ENCODE results near the gene MRAP.

The MRAP gene

DNA sequence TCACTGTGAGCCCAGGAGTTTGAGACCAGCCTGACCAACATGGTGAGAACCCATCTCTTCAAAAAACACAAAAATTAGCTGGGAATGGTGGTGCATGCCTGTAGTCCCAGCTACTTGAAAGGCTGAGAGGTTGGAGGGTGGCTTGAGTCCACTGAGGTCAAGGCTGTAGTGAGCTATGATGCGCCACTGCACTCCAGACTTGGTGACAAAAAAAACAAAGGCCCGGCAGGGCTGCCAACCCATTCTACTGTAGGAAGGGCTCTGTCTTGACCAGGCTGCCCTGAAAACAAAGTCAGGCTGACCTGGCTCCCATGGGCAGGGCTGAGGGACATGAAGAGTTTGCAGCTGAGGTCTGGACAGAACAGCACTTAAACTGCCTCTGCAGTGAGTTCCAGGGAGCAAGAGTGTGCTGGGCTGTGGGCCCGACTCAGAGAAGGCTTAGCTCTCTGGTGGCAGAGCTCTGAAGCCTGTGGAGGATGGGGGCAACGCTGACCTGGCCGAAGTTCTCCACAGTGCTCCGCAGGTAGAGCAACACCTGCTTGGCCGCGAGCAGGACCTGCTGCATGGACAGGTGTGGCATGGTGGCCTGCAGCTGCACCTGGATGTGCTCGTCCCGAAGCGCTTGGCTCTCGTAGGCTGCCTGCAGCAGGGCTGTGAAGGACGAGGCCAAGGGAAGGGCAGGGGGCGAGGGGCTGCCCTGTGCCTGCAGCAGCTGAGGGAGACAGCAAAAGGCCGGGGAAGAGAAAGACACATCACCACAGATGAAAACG lies 51.7 kb downstream of the MRAP start:
- no peak for DNase-seq

DNA sequence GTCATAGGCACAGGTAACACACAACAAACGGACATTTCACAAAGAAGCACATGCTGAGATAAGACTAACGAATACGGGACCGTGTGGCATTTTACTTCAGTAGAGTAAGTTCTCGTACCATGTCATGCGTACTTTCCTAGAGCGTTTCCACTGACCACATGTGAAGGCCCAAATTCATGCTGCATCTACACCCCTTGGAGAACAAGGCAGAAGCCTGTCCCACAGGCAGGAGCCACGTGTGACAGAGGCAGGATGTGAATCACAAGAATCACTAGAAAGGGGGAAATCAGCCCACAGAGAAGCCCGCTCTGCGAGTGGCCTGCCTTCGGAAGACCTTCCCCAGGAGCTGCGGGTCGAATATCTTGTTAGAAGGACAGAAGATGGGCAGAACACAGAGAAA lies 52.3 kb downstream of the MRAP start:
- no peak for DNase-seq

DNA sequence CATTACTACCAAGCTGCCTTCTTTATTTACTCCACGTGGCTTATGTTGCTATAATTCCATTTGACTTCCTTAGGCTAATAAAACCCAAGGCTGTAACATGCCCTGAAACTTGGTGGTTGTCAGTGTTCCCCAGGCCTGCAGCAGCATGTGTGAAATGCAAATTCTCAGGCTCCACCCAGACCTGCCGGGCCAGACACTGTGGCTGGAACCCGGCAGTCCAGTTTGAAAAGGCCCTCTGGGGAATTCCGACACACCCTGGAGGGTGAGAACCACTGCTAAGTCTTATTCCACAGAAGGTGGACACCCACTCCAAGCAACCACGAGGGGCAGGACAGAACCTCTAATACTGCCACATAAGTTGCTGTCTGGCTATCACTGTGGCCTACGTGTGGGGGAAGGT lies 52.8 kb downstream of the MRAP start:
- DNase-seq, result no peak

DNA sequence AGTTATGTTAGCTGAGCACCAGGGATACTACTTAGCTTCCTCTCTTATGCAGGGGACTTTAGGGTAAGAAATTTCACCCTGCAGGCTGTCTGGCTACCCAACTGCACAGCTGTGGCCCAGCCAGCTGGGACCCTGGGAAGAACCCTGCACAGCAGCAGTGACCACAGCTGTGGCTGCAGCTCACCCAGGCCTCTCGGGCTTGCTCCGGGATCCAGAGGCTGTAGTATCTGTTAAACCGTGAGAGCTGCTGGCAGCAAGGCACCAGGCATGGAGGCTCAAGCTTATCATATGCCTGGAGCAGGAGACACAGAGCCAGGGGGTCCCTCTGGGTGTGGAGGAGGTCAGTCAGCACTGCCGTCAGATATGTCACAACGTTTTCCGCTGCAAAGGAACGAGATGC lies 53.9 kb downstream of the MRAP start:
- no peak for DNase-seq

DNA sequence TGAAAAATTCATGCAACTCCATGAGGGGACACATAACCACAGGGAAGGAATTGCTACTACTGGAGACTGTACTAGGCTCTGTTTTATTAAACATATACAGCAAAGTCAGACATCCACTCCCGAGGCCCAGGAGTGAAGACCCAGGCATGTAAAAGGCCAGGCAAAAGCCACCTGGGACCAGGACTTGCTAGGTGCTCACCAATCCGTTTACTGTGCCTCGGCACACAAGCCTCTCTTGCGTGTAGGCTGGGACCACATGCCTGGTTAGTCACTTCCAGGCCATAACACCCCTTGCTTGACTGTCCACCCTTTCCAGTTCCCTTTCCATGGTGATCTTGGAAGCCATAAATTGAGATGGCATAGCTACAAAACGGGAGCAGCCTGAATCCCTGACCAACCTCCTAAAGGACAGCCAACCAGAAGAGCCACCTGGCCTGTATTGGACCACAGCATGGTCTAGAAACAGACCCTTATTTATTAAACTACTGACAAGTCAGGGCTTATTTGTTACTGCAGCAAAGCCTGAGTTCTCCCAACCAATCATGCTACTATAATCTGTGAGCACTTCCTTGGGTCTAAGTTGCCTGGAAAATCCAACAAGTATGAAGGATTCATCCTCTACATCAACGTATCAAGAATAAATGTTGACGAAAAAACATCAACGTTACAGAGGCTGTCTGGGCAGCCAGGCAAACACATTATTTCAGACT lies 54.5 kb downstream of the MRAP start:
- DNase-seq, result no peak

DNA sequence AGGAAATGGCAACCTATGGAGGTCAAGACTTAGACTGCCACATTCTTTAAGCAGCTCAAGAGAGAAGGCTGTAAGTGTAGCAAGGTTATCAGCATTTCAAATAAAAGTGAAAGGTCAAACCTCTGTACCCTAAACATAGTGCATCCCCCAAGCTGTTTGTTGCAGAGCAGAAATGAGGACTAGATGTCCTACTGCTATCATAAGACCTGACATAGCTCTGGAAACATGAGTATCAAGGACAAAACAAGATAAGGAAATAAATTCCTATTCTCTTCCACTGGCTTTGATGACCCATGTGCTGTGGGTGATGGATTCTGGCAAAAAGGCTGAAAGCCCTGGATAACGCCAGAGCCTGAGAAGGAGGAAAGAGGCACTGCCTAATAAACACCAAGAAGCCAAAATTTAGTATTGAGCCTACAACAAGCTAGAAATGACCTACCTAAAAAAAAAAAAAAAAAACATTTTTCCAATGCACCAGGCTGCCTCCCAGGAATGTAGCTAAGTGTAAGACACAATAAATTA lies 58.3 kb downstream of the MRAP start:
- DNase-seq, result no peak

DNA sequence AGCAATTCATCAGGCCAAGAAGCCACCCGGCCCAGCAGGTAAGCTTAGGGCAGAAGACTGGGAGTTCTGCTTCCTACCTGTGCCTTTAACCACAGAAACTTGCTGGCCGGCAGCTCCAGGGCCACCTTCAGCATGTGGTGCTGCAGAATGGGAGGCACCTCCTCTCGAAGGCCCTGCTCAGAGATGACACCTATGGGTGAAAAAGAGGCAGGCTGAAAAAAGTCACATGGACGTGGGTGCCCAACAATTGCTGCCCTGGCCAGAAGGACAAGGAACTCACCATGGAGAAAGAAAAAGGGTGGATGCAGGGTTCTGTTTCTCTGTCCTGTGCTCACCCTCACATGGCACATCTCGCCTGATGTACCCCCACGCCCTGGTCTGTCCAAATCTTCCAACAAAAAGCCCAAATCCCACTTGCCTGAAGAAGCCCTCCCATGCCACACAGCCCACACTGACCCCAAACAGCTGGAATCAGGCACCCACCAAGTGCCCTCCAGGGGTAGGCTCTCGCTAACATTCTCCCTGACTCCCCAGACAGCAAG lies 61.1 kb downstream of the MRAP start:
- no peak for DNase-seq

DNA sequence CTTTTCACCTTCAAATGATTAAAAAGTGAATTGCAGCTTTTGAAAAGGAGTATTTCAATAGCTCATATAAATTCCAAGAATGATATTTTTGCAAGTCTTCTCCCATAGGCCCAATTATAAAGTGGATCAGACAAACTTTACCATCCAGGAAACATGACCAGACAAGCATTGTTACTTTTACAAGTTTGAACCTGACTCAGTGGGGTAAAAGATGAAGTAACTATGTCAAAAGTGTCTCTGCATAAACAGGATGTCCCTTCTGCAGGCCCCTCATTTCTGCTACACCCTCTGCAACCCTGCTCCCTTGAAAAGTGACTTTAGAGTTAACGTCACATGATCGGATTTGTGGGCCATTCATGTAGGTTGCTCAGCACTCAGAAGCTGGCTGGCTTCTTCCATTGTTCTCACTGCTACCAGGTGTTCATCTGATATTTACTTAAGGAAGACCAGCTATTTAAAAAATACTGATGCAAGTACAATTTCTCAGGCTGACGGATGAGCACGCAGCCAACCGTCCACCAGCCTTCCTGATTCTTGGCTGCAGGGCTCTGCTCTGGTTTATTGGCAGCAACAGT lies 61.8 kb downstream of the MRAP start:
- DNase-seq, result no peak
